CD14-positive monocyte (primary cell): ENCODE measurements around the gene CSTB. TPM values are rescaled to one million over a fixed set of nuclear protein-coding genes. Genes with fewer than 3 reads are reported as not detected.

ENCODE experiments used
- DNase-seq, 3 donors: peaks; one replicate each; pipeline ENCODE4 v3.0.0-alpha.2; 2011 to 2022
- H2AFZ ChIP-seq: 2 replicates; pipeline ENCODE4 v1.6.0; 2012; ENCODE audit warnings: mild to moderate bottlenecking, low read depth, low read length, inconsistent platforms; ENCODE audit not compliant: insufficient read depth, poor library complexity, severe bottlenecking
- H3K27ac ChIP-seq, 2 donors: 1 replicate in 1 of 2; 2 replicates in 1 of 2; pipeline ENCODE4 v1.5.1; 2012 to 2013; ENCODE audit warnings: low read length in 2 of 2, control low read depth in 1 of 2, inconsistent platforms in 1 of 2, low read depth in 1 of 2, mild to moderate bottlenecking in 1 of 2
- H3K27me3 ChIP-seq, 2 donors: one replicate each; pipeline versions ENCODE4 v1.6.0 to v1.6.1; 2011 to 2013; ENCODE audit warnings: low read length in 2 of 2; ENCODE audit not compliant: control insufficient read depth in 2 of 2, insufficient read depth in 2 of 2
- H3K36me3 ChIP-seq, 2 donors: replicated peaks in 1 of 2; 1 replicate in 1 of 2; 2 replicates in 1 of 2; pipeline versions ENCODE4 v1.5.1 to v1.6.1; 2012 to 2013; ENCODE audit warnings: low read length in 2 of 2, control low read depth in 1 of 2, inconsistent platforms in 1 of 2, mild to moderate bottlenecking in 1 of 2; ENCODE audit not compliant: insufficient read depth in 2 of 2, control insufficient read depth in 1 of 2
- H3K4me1 ChIP-seq, 2 donors: 1 replicate in 1 of 2; 2 replicates in 1 of 2; pipeline versions ENCODE4 v1.5.1 to v1.6.1; 2012 to 2013; ENCODE audit warnings: low read length in 2 of 2, control low read depth in 1 of 2, inconsistent platforms in 1 of 2, mild to moderate bottlenecking in 1 of 2, moderate library complexity in 1 of 2; ENCODE audit not compliant: insufficient read depth in 2 of 2, control insufficient read depth in 1 of 2
- H3K4me2 ChIP-seq: replicated peaks from 2 replicates; pipeline ENCODE3; 2012; ENCODE audit warnings: low read length, moderate library complexity, mild to moderate bottlenecking; ENCODE audit not compliant: poor library complexity, severe bottlenecking; ENCODE audit errors: extremely low read depth
- H3K4me3 ChIP-seq, 3 experiments: fragments of 200-600 bp in 1 of 3; sonication (generic) in 1 of 3; replicated peaks in 1 of 3; 1 replicate in 2 of 3; 2 replicates in 1 of 3; pipeline ENCODE4 v1.5.1; 2011 to 2013; ENCODE audit warnings: low read length in 3 of 3, mild to moderate bottlenecking in 3 of 3, control low read depth in 2 of 3, low read depth in 2 of 3, inconsistent platforms in 1 of 3, moderate library complexity in 1 of 3
- H3K79me2 ChIP-seq: 2 replicates; pipeline ENCODE4 v1.6.0; 2012; ENCODE audit warnings: mild to moderate bottlenecking, control low read depth, inconsistent platforms, low read length, moderate library complexity; ENCODE audit not compliant: insufficient read depth
- H3K9ac ChIP-seq: 2 replicates; pipeline ENCODE4 v1.6.0; 2017; ENCODE audit warnings: low read length, mild to moderate bottlenecking; ENCODE audit not compliant: insufficient read depth, poor library complexity, severe bottlenecking
- H3K9me3 ChIP-seq, 2 donors: replicated peaks in 1 of 2; 1 replicate in 1 of 2; 2 replicates in 1 of 2; pipeline versions ENCODE4 v1.5.1 to v1.6.1; 2012 to 2013; ENCODE audit warnings: low read length in 2 of 2, control low read depth in 1 of 2; ENCODE audit not compliant: control insufficient read depth in 1 of 2, insufficient read depth in 1 of 2
- H4K20me1 ChIP-seq: 2 replicates; pipeline ENCODE4 v1.6.0; 2012; ENCODE audit warnings: mild to moderate bottlenecking, low read length, control low read depth, moderate library complexity; ENCODE audit not compliant: insufficient read depth
- H3K27ac Mint-ChIP-seq, 7 donors: one replicate each; pipeline ENCODE4 v1.8.0; 2020; ENCODE audit warnings: mild to moderate bottlenecking in 7 of 7, mixed read lengths in 7 of 7, moderate library complexity in 6 of 7, inconsistent platforms in 2 of 7
- H3K27me3 Mint-ChIP-seq, 3 donors: one replicate each; pipeline ENCODE4 v1.8.0; 2021 to 2022; ENCODE audit warnings: low read depth in 3 of 3, mild to moderate bottlenecking in 3 of 3, mixed read lengths in 3 of 3, moderate library complexity in 3 of 3, inconsistent platforms in 1 of 3
- H3K36me3 Mint-ChIP-seq, 2 donors: one replicate each; pipeline ENCODE4 v1.8.0; 2020; ENCODE audit warnings: mixed read lengths in 2 of 2, inconsistent platforms in 1 of 2, mild to moderate bottlenecking in 1 of 2
- H3K4me1 Mint-ChIP-seq: one replicate; pipeline ENCODE4 v1.8.0; 2020; ENCODE audit warnings: mild to moderate bottlenecking, mixed read lengths
- H3K4me3 Mint-ChIP-seq, 2 donors: one replicate each; pipeline ENCODE4 v1.8.0; 2020; ENCODE audit warnings: mild to moderate bottlenecking in 2 of 2, mixed read lengths in 2 of 2, moderate library complexity in 1 of 2
- H3K9me3 Mint-ChIP-seq, 7 donors: one replicate each; pipeline ENCODE4 v1.8.0; 2020 to 2022; ENCODE audit warnings: mixed read lengths in 7 of 7, mild to moderate bottlenecking in 6 of 7, moderate library complexity in 6 of 7, inconsistent platforms in 2 of 7
- WGBS: methylation state at CpG from one replicate; pipeline ENCODE4 v1.1.5; 2013; ENCODE audit warnings: missing lambda C conversion rate; ENCODE audit not compliant: insufficient coverage; 5-methylcytosine and 5-hydroxymethylcytosine counted together
- intact Hi-C, 2 donors: fragments of 100-400 bp; cut with micrococcal nuclease; formaldehyde crosslinking; loops; one replicate each; pipeline versions ENCODE4 v1.15.0 to v1.15.1; 2023
- polyA plus RNA-seq, 3 donors: library from polyadenylated mRNA; depleted of rRNA in 1 of 3; unstranded in 2 of 3; stranded (reverse) in 1 of 3; fragments of 300-500 nt in 2 of 3; fragments of >200 nt in 1 of 3; fragmentation: Illumina TruSeq in 2 of 3; gene quantifications; 1 replicate in 2 of 3; 2 replicates in 1 of 3; pipeline ENCODE4 v1.2.3, GENCODE V29; 2012 to 2021
- TF ChIP-seq, protein P1 (sequence below): fragments of 200-600 bp; IDR thresholded peaks from one replicate; pipeline ENCODE4 v1.8.0; 2022; ENCODE audit warnings: antibody characterized with exemption, mild to moderate bottlenecking

CSTB gene
- polyA plus RNA-seq, 3 donors: 73.7 to 120 (median 115) TPM

DNA sequence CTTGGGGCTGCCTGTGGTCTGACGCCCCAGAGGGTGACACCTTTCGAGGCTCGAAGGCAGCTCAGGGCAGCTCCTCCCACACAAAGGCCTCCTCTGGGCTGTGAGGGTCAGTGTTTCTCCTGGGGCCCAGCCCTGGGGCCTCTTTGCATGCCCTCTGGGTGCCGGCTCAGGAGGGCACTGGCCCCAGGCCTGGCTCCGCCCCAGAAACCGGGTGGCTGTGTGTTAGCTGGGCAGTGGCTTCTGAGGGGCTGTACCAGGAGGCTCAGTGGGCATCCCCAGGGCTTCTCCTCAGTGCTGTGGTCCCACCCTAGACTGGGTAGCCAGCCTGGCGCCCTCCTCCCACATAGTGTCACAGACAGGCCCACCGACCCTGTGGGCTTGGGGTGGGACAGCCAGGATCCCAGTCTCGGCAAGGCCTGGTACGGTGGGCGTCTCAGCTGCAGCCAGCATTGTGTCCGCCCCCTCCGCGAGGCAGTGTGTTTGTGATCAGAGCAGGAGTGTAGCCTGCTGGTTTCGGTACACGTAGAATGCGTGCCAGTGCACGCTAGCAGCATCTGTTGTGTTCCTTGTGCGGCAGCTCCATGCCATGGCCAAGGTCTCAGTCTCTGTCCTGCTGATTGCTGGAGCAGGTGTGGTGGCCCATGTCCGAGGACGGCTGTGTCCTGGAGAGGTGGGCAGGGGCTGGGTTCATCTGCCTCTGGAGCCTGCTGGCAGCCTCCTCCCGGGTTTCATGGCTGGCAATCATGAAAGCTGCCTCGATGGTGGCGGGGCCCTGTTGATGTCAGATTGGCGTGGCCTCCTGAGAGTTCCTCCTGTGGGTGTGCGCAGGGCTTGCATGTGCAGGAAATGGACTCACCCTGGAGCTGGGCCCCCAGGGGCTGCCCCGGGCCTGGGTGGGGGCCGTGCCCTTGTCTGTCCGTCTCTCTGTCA lies 41.3 kb upstream of the CSTB start:
- no peaks in the 10 kb centered on the region for H3K36me3 ChIP-seq
- H2AFZ ChIP-seq: peak overlapping the region; percentile 44
- peak overlapping the region; percentile 65 for H3K4me2 ChIP-seq
- peaks cover 73% of the 10 kb centered on the region for H3K4me1 Mint-ChIP-seq
- H3K27me3 Mint-ChIP-seq: peaks cover 0 to 6% (median 0%) of the 10 kb centered on the region in 3 donors
- peaks cover 0 to 5% of the 10 kb centered on the region in 2 donors for H3K9me3 ChIP-seq
- H3K27me3 ChIP-seq: no peaks in the 10 kb centered on the region
- peak; percentile 34 to 73 (median 44) for DNase-seq
- peak overlapping the region in 1 of 2 donors; percentile 73 for H3K4me3 Mint-ChIP-seq
- H3K36me3 Mint-ChIP-seq: no peaks in the 10 kb centered on the region
- H3K9me3 Mint-ChIP-seq: peaks cover 0 to 9% (median 5%) of the 10 kb centered on the region in 7 donors
- H3K4me1 ChIP-seq: peaks cover 70 to 80% of the 10 kb centered on the region in 2 donors
- intact Hi-C loops: loop anchor here in 1 of 2 donors (10.0 kb wide), 1 partner anchor 117 kb away; no protein-coding TSS in a partner anchor
- H3K79me2 ChIP-seq: no peaks in the 10 kb centered on the region
- 72% methylated on average over 24 of the region's 29 CpGs for WGBS
- no peaks in the 10 kb centered on the region for H4K20me1 ChIP-seq
- H3K27ac Mint-ChIP-seq: peak overlapping the region; percentile 87 to 95 (median 91)
- peak overlapping the region; percentile 84 to 85 for H3K27ac ChIP-seq
- peak overlapping the region; percentile 44 for H3K9ac ChIP-seq
- peak overlapping the region in 1 of 3 experiments; percentile 62 for H3K4me3 ChIP-seq
- TF ChIP-seq, protein P1, sequence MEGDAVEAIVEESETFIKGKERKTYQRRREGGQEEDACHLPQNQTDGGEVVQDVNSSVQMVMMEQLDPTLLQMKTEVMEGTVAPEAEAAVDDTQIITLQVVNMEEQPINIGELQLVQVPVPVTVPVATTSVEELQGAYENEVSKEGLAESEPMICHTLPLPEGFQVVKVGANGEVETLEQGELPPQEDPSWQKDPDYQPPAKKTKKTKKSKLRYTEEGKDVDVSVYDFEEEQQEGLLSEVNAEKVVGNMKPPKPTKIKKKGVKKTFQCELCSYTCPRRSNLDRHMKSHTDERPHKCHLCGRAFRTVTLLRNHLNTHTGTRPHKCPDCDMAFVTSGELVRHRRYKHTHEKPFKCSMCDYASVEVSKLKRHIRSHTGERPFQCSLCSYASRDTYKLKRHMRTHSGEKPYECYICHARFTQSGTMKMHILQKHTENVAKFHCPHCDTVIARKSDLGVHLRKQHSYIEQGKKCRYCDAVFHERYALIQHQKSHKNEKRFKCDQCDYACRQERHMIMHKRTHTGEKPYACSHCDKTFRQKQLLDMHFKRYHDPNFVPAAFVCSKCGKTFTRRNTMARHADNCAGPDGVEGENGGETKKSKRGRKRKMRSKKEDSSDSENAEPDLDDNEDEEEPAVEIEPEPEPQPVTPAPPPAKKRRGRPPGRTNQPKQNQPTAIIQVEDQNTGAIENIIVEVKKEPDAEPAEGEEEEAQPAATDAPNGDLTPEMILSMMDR: no peak

DNA sequence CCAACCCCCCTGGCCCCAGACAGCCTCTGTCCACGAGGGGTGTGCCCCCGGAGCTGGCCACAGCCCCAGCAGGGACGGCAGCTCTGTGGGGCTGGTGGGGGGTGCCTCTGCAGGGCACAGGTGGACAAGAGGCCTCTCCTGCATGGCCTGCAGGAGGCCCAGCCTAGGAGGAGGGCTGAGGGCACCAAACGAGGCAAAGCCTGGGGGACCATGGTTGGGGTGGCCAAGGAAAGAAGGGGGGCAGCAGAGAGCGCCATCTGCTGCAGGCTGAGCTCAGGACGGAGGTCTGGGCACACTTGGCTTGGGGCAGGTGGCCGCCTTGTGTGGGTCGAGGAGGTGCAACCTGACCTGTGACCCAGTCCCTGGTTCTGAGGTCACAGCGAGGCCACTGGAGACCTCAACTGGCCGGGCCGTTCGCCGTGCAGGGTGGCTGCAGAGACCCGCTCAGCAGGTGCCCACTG lies 40.5 kb upstream of the CSTB start:
- H3K4me2 ChIP-seq: no peak overlapping the region
- Mint-ChIP-seq H3K4me3 (no peak overlapping the region), H3K27me3 (peaks cover 0 to 4% (median 0%) of the 10 kb centered on the region in 3 donors), H3K36me3 (no peaks in the 10 kb centered on the region), H3K27ac (peak overlapping the region in 5 of 7 donors; percentile 15 to 91 (median 69)), H3K4me1 (peaks cover 79% of the 10 kb centered on the region), H3K9me3 (peaks cover 0 to 9% (median 5%) of the 10 kb centered on the region in 7 donors)
- peak overlapping the region; percentile 15 for H3K9ac ChIP-seq
- no peaks in the 10 kb centered on the region for H3K36me3 ChIP-seq
- H3K27ac ChIP-seq: peak overlapping the region; percentile 84 to 85
- intact Hi-C loops: loop anchor here in 1 of 2 donors (10.0 kb wide), 1 partner anchor 118 kb away; no protein-coding TSS in a partner anchor
- no peak for DNase-seq
- no peaks in the 10 kb centered on the region for H3K27me3 ChIP-seq
- no peaks in the 10 kb centered on the region for H4K20me1 ChIP-seq
- peaks cover 7% of the 10 kb centered on the region for H3K79me2 ChIP-seq
- WGBS: 91% methylated on average over 11 of the region's 14 CpGs
- no peak overlapping the region for H3K4me3 ChIP-seq
- H3K9me3 ChIP-seq: peaks cover 0 to 5% of the 10 kb centered on the region in 2 donors
- peaks cover 78 to 88% of the 10 kb centered on the region in 2 donors for H3K4me1 ChIP-seq
- TF ChIP-seq, protein P1: no peak
- no peak overlapping the region for H2AFZ ChIP-seq
